Measurements from ENCODE around the gene GDF10. TPM values are rescaled to one million over a fixed set of nuclear protein-coding genes. Genes with fewer than 3 reads are reported as not detected.

The GDF10 gene
- total and polyA plus RNA-seq, 10 of the 15 experiments (the other 5 are each of a cell fraction or from before 2014, with no cell fraction given) = not detected

DNA sequence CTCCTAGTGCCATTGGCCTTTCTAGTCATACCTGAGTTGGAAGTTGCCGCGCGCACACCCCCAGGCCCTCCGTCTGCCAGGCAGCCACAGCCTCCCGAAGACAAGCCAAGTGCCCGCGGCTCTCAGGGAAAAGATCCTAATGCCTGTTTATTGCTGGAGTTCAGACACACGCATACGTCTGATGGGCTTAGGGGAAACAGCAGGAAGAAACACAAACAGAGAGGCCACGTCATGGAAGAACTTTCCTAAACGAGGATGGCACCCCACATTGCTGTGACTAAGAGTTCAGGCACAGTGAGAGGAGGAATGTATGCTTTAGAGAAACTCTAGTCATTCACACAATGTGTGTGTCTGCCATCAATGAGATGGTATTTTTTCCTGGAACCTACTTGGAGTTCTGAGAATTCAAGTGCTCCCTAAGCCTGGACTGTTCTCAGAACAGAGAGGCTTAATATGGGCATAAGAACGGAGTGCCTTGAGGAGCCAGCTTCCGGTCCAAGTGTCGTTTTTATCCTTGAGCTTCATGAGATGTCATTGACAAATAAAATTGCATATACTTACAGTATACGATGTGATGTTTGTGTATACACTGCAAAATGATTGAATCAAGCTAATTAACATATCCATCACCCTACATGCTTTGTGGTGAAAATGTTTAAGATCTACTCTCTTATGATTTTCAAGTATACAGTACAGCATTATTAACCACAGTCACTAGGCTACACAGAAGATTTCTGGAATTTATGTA lies 36.6 kb downstream of the GDF10 start:
- ChIA-PET RAD21 (ENCODE audit: unreplicated experiment) (no interaction called here), CTCF (no interaction called here), POLR2A (no interaction called here), SMC1A (ENCODE audit: uncharacterized antibody, unreplicated experiment) (no interaction called here)
- no peaks in the 10 kb centered on the region for H3K4me1 ChIP-seq (ENCODE audit: control insufficient read depth, insufficient read depth, low read length)
- H3K4me2 ChIP-seq (ENCODE audit: control insufficient read depth, insufficient read depth) = no peak overlapping the region
- BruUV-seq (replicated peaks) = no TSS peak
- no peaks in the 10 kb centered on the region for H4K20me1 ChIP-seq (ENCODE audit: control insufficient read depth, insufficient read depth)
- no peaks in the 10 kb centered on the region for H3K9me3 ChIP-seq (replicated peaks; ENCODE audit: control insufficient read depth, insufficient read depth, low read length)
- TF ChIP-seq ZSCAN29 (IDR thresholded peaks at IDR 0.05) (no peak), MEF2B (IDR thresholded peaks at IDR 0.05; ENCODE audit: partially characterized antibody, poor library complexity, severe bottlenecking) (no peak), WRNIP1 (IDR thresholded peaks at IDR 0.05; ENCODE audit: borderline replicate concordance, low read depth, low read length) (no peak)
- TF ChIP-seq, protein P1, sequence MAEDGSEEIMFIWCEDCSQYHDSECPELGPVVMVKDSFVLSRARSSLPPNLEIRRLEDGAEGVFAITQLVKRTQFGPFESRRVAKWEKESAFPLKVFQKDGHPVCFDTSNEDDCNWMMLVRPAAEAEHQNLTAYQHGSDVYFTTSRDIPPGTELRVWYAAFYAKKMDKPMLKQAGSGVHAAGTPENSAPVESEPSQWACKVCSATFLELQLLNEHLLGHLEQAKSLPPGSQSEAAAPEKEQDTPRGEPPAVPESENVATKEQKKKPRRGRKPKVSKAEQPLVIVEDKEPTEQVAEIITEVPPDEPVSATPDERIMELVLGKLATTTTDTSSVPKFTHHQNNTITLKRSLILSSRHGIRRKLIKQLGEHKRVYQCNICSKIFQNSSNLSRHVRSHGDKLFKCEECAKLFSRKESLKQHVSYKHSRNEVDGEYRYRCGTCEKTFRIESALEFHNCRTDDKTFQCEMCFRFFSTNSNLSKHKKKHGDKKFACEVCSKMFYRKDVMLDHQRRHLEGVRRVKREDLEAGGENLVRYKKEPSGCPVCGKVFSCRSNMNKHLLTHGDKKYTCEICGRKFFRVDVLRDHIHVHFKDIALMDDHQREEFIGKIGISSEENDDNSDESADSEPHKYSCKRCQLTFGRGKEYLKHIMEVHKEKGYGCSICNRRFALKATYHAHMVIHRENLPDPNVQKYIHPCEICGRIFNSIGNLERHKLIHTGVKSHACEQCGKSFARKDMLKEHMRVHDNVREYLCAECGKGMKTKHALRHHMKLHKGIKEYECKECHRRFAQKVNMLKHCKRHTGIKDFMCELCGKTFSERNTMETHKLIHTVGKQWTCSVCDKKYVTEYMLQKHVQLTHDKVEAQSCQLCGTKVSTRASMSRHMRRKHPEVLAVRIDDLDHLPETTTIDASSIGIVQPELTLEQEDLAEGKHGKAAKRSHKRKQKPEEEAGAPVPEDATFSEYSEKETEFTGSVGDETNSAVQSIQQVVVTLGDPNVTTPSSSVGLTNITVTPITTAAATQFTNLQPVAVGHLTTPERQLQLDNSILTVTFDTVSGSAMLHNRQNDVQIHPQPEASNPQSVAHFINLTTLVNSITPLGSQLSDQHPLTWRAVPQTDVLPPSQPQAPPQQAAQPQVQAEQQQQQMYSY (CRISPR knock-in tag; IDR thresholded peaks at IDR 0.05) = no peak
- TF ChIP-seq, protein P2, sequence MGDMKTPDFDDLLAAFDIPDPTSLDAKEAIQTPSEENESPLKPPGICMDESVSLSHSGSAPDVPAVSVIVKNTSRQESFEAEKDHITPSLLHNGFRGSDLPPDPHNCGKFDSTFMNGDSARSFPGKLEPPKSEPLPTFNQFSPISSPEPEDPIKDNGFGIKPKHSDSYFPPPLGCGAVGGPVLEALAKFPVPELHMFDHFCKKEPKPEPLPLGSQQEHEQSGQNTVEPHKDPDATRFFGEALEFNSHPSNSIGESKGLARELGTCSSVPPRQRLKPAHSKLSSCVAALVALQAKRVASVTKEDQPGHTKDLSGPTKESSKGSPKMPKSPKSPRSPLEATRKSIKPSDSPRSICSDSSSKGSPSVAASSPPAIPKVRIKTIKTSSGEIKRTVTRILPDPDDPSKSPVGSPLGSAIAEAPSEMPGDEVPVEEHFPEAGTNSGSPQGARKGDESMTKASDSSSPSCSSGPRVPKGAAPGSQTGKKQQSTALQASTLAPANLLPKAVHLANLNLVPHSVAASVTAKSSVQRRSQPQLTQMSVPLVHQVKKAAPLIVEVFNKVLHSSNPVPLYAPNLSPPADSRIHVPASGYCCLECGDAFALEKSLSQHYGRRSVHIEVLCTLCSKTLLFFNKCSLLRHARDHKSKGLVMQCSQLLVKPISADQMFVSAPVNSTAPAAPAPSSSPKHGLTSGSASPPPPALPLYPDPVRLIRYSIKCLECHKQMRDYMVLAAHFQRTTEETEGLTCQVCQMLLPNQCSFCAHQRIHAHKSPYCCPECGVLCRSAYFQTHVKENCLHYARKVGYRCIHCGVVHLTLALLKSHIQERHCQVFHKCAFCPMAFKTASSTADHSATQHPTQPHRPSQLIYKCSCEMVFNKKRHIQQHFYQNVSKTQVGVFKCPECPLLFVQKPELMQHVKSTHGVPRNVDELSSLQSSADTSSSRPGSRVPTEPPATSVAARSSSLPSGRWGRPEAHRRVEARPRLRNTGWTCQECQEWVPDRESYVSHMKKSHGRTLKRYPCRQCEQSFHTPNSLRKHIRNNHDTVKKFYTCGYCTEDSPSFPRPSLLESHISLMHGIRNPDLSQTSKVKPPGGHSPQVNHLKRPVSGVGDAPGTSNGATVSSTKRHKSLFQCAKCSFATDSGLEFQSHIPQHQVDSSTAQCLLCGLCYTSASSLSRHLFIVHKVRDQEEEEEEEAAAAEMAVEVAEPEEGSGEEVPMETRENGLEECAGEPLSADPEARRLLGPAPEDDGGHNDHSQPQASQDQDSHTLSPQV (IDR thresholded peaks at IDR 0.05) = no peak
- H3K27ac ChIP-seq (ENCODE audit: control insufficient read depth, insufficient read depth) = no peak overlapping the region
- H3K79me2 ChIP-seq (ENCODE audit: control insufficient read depth, insufficient read depth, low read length) = no peaks in the 10 kb centered on the region
- ATAC-seq (no peak), DNase-seq (ENCODE audit: low read depth, low spot score) (no peak), FAIRE-seq (no peak)
- in situ Hi-C loops (cut with MboI) = no loop called here
- 63% methylated on average over 15 of the region's 15 CpGs for WGBS (ENCODE audit: insufficient coverage, insufficient replicate concordance, low lambda C conversion rate, missing lambda C conversion rate)
- no peaks in the 10 kb centered on the region for H3K36me3 ChIP-seq (ENCODE audit: control insufficient read depth in 2 of 2, insufficient read depth in 2 of 2, low read length in 1 of 2)
- H2AFZ ChIP-seq (ENCODE audit: control insufficient read depth, low read depth, low read length) = no peak overlapping the region
- no peak overlapping the region for H3K4me3 ChIP-seq
- no peak overlapping the region for H3K9ac ChIP-seq (ENCODE audit: control insufficient read depth, insufficient read depth, low read length)
- no peaks in the 10 kb centered on the region; a peak in 2 of 4 replicates for H3K27me3 ChIP-seq (replicated peaks in 1 of 2; ENCODE audit: control insufficient read depth in 2 of 2, insufficient read depth in 2 of 2, low read length in 1 of 2)
- intact Hi-C loops (cut with micrococcal nuclease; ENCODE audit: unreplicated experiment) = no loop called here
